GM18519 (cell line): ENCODE data around the gene ME1.
"Not testable (repeated sequence)": the region's sequence is repeated elsewhere in the genome, so short reads cannot be mapped to it uniquely, and the experiment has no call there.

Experiments
- ATAC-seq: cut with Tn5 transposase; IDR thresholded peaks from one replicate; pipeline ENCODE4 v1.9.1; 2021; ENCODE audit warnings: mild to moderate bottlenecking, moderate library complexity; ENCODE audit not compliant: unreplicated experiment, low FRiP score

ME1 gene

GRCh38 chr6:83270971-83271719, 159.7 kb downstream of the ME1 start:
- ATAC-seq: peak; percentile 78

DNA sequence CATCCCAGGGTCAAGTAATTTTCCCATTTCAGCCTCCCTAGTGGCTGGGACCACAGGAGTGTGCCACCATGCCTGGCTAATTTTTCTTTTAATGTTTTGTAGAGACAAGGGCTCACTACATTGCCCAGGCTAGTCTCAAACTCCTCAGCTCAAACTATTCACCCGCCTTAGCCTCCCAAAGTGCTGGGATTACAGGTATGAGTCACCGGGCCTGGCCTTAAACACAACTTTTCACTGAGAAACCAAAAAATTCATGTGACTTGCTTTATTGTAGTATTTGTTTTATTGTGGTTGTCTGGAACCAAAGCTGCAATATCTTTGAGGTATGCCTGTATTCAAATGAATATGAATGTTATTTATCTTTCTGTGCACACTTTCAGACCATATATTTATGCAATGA, 165.5 kb downstream of the ME1 start:
- no peak for ATAC-seq

GRCh38 chr6:83260577-83260976, 170.3 kb downstream of the ME1 start:
- no peak for ATAC-seq

DNA sequence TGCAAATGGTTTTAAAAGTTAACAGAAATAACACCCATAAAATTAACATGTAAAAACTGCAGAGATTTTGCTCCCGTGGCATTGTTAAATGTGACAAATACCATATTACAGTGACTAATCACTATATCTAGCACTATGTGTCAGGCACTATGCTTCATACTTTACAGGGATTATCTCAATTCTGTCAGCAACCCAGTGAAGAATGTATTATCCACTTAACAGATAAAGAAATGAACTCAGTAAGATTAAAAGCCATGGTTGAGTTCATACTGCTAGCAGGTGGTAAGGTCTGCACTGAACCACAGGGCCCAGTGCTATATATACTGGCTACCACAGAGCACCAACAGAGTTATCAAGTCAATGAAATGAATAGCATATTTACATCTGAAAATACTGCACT, 172.3 kb downstream of the ME1 start:
- no peak for ATAC-seq

GRCh38 chr6:83257791-83258190, 173.1 kb downstream of the ME1 start:
- ATAC-seq: no peak

DNA sequence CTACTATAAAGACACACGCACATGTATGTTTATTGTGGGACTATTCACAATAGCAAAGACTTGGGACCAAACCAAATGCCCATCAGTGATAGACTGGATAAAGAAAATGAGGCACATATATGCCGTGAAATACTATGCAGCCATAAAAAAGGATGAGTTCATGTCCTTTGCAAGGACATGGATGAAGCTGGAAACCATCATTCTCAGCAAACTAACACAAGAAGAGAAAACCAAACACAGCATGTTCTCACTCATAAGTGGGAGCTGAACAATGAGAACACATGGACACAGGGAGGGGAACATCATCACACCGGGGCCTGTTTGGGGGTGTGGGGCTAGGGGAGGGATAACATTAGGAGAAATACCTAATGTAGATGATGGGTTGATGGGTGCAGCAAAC, 174.1 kb downstream of the ME1 start:
- ATAC-seq: not testable (repeated sequence)

DNA sequence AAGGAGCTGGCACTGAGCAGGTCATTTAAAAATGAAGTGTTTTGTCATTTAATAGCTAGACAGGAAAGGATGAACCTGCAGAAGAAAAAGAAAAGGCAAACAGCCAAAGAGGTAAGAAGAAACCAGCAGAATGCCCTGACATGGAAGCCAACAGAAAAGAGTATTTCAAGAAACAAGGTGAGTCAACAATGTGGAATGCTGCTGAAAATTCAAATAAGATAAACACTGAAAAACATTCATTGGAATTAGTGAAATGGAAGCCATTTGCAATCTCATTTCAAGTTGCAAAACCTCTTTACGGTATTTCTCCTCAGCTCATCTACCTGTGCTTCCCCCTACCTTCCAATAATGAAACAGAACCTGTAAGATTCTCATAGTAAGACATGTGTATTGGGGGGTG, 178.1 kb downstream of the ME1 start:
- no peak for ATAC-seq

GRCh38 chr6:83250235-83250634, 180.6 kb downstream of the ME1 start:
- ATAC-seq: no peak

DNA sequence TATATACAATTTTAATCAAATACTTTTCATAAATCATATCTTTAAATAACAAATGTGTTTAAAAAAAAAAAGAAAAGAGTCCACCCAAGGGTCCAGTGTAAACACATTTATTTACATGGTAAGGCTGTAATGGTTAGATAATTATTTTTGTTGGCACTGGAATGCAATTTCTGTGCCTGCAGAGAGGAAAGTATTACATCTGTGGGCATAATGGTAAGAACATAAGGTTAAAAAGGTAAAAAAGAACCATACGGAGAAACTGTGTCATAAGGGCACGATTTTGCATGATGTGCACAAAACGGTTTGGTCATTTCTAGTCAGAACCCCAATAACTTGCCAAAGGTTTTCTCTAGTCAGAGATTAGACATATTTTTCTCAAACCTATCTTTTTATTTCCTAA, 183.4 kb downstream of the ME1 start:
- no peak for ATAC-seq

GRCh38 chr6:83231146-83231545, 199.7 kb downstream of the ME1 start:
- ATAC-seq: no peak

DNA sequence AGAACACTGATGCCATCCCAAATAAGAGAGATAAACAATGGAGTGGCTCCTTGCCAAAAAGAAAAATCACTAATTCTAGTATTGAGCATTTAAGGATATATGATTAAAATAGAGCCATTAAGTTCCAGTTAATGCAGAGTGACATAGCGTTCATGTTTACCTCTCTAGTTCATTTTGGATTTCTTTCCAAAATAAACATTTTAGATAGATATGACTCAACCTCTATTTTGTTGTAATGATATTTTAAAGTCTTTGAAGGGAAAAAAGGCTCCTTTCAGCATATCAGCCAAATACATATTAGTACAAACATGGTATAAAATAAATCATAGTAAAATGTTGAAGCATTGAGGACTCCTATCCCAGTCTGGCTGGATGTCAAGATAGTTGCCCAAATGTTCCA, 204.3 kb downstream of the ME1 start:
- no peak for ATAC-seq

DNA sequence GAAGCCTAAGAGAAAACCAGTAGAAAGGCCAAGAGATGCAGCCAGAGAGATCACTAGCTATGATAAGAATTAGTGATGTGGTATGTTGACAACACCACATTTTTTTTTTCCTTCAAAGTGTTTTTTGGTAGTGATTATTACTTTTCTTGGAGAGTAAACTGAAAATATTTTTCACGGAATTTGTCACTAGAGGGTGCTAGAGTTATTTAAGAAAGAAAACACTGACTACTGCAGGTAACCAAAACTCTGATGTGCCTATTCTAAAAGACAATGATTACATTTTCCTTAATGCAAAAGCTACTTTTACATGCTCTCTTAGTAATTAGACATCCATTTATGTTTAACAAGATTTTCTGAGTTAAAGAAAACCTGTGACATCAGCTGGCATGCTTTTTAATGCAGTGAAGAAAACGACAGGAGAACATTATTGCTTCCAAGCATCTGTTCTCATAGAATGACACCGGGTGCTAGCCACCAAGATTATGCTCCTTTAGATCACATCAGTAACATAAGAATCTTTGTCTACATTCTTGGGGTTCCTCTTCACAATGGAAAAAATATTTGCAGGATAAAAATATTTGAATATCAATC, 208.9 kb downstream of the ME1 start:
- peak; percentile 44 for ATAC-seq

DNA sequence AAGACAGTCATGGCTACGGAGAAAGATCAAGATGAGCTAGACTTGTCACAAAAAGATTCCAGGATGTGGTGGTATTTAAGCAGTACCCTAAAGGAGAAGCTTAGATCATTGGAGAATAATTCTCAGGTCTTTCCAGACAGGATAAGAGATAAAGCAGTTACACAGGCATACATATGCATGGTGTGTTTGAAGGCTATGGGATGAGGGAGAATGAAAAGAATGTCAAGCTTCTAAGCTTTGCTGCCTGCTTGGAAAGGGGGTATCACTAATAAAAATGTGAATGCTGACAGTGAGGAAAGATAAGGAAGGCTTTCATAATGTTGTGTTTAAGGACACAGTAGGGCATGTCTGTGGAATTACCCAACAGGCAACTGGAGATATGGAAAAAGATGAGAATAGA, 209.6 kb downstream of the ME1 start:
- ATAC-seq: no peak

DNA sequence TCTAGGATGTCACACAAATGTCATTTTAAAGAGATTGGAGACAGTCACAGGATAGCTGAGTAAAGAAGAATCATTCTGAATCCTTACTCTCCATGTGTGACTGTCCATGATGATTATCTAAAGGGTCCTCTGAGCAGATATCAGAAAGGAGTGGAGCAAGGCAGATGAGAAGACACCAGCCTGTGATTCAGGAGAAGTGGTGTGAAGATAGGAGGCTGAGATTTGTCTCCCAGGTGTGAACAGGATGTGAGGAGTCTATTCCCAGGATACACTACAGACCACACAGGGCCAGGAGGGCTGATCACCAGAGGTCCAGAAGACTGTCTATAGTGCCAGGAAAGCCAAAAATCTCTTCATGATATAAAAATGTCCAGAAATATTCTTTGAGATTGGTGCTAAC, 210.7 kb downstream of the ME1 start:
- ATAC-seq: no peak

- no peak for ATAC-seq
Measured at GRCh38 chr6:83218646-83219045, 212.2 kb downstream of the ME1 start.

DNA sequence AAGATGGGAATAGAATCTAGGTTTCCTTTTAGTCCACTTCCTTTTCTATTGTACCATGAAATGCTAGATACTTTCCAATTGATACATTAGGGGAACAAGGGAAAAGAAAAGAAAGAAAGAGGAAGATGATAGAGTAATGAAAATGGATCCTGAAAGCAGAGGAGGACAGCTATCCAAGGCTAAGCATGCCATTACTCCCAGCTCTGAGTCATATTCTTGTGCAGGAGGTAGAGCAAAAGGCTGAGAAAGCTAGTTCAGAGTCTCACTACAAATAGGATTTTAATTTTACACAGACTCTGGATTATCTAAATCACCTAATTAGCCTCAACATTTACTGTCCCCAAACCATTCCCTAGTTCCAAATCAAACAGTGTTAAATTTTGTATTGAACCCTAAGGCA, 214.0 kb downstream of the ME1 start:
- no peak for ATAC-seq

DNA sequence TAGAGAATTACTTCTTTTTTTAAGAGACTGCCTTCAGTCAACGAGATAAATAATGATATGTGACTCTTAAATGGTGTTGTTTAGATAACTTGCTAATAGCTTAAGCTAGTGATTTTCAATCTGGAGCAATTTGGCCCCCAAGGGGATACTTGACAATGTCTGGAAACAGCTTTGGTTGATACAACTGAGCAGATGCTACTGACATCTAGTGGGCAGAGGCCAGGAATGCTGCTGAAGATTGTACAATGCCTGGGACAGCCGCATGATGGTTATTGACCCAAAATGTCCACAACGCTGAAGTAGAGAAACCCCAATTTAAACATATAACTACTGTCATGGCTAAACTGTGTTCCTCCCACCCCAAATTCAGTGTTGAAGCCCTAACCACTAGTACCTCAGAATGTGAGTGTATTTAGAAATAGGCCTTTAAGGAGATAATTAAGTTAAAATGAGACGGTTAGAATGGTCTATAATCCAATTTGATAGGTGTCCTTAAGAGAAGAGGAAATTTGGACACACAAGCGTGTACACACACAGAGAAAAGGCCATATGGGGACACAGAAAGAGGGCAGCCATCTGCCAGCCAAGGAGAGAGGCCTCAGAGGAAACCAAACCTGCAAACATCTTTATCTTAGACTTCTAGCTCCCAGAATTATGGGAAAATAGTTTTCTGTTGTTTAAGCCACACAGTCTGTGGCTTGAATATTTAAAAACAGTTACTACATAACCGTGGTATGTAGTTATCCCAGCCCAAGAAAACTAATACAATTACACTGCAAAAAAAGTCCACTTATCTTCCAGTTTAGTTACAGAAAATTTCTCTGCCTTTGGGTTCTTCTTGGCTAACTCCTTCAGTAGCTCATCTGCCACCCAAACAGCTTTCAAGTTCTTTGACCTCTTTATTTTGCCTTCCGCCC, 215.5 kb downstream of the ME1 start:
- ATAC-seq: peak; percentile 100

GRCh38 chr6:83202031-83202430, 228.8 kb downstream of the ME1 start:
- ATAC-seq: no peak

DNA sequence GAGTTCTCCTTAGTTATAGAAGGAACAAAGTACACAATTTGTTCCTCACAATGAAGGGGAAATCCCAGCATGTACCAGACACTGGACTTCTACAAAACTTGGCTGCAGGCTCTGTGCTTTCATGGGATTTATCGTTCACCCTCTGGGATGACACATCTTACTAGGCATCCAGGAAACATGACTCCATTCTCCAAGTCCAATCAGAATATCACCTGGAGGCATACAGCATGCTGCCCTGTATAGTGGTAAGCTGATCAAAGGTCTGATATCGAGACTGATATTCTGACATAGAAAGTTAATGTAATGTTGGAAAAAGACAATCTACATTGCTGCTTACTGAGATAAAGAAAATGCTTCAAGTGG, 231.0 kb downstream of the ME1 start:
- no peak for ATAC-seq

DNA sequence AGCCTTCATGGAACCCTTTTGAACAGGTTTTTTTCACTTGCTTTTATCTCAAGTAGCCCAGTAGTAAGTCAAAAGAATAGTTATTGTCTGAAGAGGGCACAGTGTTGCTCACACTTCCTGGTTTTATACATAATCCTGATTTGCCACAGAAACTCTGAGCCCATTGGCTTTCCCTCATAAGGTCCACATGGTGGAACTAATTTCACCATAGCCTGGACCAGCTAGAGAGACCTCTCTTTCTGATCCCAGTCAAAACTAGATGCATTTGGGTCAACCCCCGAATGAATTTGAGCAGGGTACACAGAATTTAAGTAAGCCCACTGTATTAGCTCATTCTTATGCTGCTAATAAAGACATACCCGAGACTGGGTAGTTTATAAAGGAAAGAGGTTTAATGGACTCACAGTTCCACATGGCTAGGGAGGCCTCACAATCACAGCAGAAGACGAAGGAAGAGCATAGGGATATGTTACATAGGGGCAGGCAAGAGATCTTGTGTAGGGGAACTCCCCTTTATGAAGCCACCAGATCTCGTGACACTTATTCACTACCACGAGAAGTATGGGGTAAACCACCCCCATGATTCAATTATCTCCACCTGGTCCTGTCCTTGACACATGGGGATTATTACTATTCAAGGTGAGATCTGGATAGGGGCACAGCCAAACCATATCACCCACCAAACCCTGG, 231.5 kb downstream of the ME1 start:
- no peak for ATAC-seq
